Fibroblast of peridontal ligament (primary cell): ENCODE data around the gene OR2H2.

Source experiments
- DNase-seq: peaks from one replicate; pipeline ENCODE4 v3.0.0-alpha.2; 2010; ENCODE audit errors: extremely low read depth

Gene OR2H2

DNA sequence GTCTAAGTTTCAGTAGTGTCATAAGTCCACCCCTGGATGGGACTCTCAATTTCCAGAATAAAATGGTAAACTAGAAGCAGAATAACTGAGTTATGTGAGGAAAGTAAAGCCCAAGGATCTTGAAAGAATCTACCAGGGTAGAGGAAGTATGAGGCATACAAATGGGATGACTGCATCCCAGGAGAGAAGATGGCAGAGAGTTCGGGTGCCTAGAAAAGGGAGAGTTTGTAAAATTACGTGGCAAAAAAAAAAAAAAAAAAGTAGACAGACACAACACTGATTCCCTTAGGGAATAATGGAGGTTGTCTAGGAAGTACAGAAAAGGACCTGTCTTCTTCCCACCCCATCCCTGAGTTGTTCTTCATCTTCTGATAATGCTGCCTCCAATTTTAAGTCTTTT, 44.6 kb downstream of the OR2H2 start:
- DNase-seq = no peak

GRCh38 chr6:29630315-29630714, 45.4 kb downstream of the OR2H2 start:
- DNase-seq = no peak

GRCh38 chr6:29631209-29631810, 46.4 kb downstream of the OR2H2 start:
- no peak for DNase-seq

- peak; percentile 46 for DNase-seq
Observed at GRCh38 chr6:29631860-29632731, 47.2 kb downstream of the OR2H2 start.

DNA sequence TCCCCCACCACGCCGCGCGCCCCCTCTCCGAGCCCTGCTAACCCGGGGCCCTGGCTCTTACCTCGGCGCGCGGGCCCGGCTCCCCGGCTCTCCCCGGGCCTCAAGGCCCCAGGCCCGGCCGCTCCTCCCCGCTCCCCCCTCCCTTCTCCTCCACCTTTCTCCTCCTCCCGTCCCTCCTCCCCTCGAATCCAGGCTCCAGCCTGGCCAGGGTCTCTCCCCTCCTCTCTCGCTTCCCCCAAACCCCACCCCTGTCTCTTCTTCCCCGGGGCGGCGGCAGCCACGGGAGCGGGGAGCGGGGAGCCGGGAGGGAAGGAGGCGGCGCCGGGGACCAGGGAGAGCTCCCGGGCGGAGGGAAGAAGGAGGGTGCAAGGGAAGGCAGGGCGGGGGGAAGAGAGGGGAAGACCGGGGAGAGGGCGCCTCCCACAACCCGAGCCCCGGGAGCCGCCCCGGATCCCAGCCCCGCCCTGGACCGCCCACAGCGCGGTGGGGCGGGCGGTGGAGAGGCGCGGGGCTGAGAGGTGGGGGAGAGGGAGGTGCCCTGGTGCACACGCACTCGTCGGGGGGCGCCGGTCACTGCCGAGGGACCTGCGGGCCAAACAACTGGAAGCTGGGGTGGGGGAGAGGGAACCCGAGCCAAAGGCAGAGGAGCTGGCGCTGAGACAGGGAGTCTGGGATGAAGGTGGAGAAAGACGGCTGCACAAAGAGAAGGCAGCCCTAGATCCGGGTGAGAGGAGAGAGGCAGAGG, 48.0 kb downstream of the OR2H2 start, which contains the start of gene GABBR1:
Gene GABBR1, minus strand, starts transcription at position 395 of the 745 bp plus-strand sequence. CDS start 798 bp downstream, outside the sequence.
- DNase-seq = peak; percentile 80

- peak; percentile 17 for DNase-seq
Observed at GRCh38 chr6:29633534-29633905, 48.6 kb downstream of the OR2H2 start.

DNA sequence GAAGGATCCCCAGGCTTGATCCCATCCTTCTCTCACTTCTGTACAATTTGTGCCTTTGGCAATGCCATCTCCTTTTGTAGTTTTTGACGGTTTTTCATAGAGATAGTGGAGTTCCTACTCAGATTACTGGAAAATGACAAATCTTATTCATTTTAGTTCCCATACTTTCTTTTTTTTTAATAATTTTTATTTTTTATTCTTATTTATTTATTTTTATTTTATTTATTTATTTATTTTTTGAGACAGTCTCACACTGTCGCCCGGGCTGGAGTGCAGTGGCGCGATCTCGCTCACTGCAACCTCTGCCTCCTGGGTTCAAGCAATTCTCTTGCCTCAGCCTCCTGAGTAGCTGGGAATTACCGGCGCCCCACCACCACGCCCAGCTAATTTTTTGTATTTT, 52.3 kb downstream of the OR2H2 start:
- DNase-seq = no peak
